HEK293 (cell line): ENCODE results near the gene NSD1.

ENCODE experiments used
- CTCF ChIP-seq: fragments of 450-650 bp; formaldehyde crosslinking; IDR thresholded peaks from 2 replicates; pipeline ENCODE4 v1.5.1; 2016; ENCODE audit warnings: missing biosample characterization, missing genetic modification characterization
- KLF9 ChIP-seq: fragments of 450-650 bp; formaldehyde crosslinking; IDR thresholded peaks from 2 replicates; pipeline ENCODE4 v1.5.1; 2016; ENCODE audit warnings: missing biosample characterization, missing genetic modification characterization, low read depth
- PBX3 ChIP-seq: sonication (generic); formaldehyde crosslinking; IDR thresholded peaks from 2 replicates; pipeline ENCODE4 v1.8.1; 2022; ENCODE audit warnings: mild to moderate bottlenecking, moderate library complexity, missing genetic modification reagents
- ZIC2 ChIP-seq: fragments of 450-650 bp; formaldehyde crosslinking; IDR thresholded peaks from 2 replicates; pipeline ENCODE4 v1.5.1; 2016; ENCODE audit warnings: missing biosample characterization, missing genetic modification characterization
- ZNF133 ChIP-seq: fragments of 450-650 bp; formaldehyde crosslinking; IDR thresholded peaks from 2 replicates; pipeline ENCODE4 v1.5.1; 2016; ENCODE audit warnings: missing biosample characterization, missing genetic modification characterization
- ZNF239 ChIP-seq: fragments of 450-650 bp; formaldehyde crosslinking; IDR thresholded peaks from 2 replicates; pipeline ENCODE4 v1.5.1; 2016; ENCODE audit warnings: missing biosample characterization, missing genetic modification characterization
- ZNF302 ChIP-seq: fragments of 450-650 bp; formaldehyde crosslinking; IDR thresholded peaks from 2 replicates; pipeline ENCODE4 v1.5.1; 2016; ENCODE audit warnings: missing biosample characterization, missing genetic modification characterization, low read depth
- ZNF311 ChIP-seq: fragments of 450-650 bp; formaldehyde crosslinking; IDR thresholded peaks from 2 replicates; pipeline ENCODE4 v1.5.1; 2017; ENCODE audit warnings: missing biosample characterization, missing genetic modification characterization, borderline replicate concordance
- ZNF449 ChIP-seq: fragments of 450-650 bp; formaldehyde crosslinking; IDR thresholded peaks from 2 replicates; pipeline ENCODE4 v1.5.1; 2017; ENCODE audit warnings: missing biosample characterization, mild to moderate bottlenecking, missing genetic modification characterization, moderate library complexity
- ZNF777 ChIP-seq: fragments of 450-650 bp; formaldehyde crosslinking; IDR thresholded peaks from 2 replicates; pipeline ENCODE4 v1.5.1; 2017; ENCODE audit warnings: missing biosample characterization, missing genetic modification characterization, borderline replicate concordance

- TF ChIP-seq PBX3 (CRISPR knock-in tag) (no peak), ZNF239 (tag by site-specific recombination) (no peak), KLF9 (tag by site-specific recombination) (no peak; the same call in 1 of the 2 replicates), ZNF449 (tag by site-specific recombination) (no peak), ZNF777 (tag by site-specific recombination) (no peak), ZNF302 (no peak), ZNF311 (tag by site-specific recombination) (no peak), ZIC2 (no peak), CTCF (tag by site-specific recombination) (no peak), ZNF133 (tag by site-specific recombination) (no peak)
Measured at GRCh38 chr5:177085985-177086653, 47.5 kb upstream of the NSD1 start.
